Central memory CD4-positive, alpha-beta T cell (primary cell): ENCODE results near the gene ACBD6.

Experiments
- DNase-seq: peaks from one replicate; pipeline ENCODE4 v3.0.0; 2022

ACBD6 gene

DNA sequence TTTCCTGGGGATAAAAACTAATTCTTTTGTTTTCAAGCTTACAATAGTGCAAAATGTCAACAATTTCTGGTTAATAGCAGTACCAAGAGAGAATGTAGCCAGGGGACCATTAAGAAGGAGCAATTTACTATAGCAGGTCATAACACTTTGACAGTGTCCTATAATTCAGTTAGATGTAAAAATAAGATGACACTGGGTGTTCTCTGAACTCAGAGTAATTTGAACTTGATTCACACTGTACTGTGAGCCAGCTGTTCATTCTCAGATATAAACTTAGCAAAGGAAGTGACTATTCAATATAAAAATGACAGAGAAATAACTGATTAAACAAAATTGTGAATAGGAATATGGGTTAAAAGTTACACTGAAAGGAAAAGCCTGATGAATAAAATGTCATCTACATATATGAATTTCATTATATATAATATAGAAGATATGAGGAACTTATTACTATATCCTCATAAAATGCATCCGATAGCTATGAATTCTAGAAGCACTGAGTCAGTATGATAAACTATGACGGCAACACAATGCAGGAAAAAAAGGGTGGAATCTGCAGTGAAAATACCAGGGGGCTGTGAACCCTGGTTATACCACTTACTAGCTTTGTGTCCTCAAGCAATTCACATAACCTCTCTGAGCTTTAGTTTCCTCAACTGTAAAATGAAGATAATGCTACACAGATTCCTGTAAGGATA lies 135.9 kb downstream of the ACBD6 start:
- DNase-seq: no peak

DNA sequence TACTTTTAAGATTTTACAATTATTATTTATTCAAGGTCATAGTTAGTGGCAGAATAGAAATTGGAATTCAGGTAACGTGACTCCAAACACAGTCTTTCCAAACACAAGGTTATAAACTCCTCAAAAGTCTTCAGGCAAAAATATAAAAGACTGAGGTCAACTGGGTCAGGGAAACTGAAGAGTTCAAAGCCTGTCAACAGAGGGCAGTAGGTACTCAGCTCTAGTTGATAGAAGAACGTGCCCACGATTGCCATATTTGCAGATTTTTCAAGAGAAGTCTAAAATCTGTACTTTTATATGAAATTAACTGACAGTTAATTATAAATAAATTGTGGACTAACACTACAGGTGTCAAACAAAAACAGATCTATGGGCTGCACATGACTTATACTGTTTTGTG lies 137.3 kb downstream of the ACBD6 start:
- DNase-seq: no peak

DNA sequence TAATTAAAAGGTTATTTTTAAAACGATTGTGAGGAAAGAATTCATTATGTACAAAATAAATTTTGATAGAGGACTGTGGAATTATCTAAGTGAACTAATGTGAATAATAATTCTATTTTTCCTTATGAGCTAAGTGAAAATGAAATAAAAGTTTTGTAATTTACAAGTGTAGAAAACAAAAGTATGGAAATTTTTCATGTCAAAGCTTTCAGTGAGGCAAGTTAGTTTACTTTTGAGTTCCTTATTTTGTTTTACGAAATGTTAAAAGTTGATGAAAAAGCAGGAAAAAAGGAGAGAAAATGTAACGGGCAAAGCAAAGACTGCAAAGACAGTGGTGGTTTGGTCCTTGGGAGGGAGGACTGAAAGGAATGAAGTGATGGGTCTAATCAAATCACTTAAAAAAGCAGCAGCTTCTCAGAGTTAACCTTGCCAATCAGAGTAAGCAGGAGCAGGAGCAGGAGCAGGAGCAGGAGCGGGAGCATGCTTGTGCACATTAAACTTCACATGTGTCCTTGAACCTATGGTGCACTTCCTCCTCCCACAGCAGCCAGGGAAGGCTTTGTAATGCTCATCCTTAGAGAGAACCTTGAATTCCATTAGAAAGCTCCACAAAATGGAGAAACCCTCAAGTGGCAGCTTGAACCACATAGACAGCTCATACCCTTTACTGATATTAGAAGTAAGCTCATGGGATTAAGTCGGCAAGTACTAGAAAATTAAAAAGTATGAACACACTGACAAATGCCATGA lies 139.0 kb downstream of the ACBD6 start:
- DNase-seq: no peak

DNA sequence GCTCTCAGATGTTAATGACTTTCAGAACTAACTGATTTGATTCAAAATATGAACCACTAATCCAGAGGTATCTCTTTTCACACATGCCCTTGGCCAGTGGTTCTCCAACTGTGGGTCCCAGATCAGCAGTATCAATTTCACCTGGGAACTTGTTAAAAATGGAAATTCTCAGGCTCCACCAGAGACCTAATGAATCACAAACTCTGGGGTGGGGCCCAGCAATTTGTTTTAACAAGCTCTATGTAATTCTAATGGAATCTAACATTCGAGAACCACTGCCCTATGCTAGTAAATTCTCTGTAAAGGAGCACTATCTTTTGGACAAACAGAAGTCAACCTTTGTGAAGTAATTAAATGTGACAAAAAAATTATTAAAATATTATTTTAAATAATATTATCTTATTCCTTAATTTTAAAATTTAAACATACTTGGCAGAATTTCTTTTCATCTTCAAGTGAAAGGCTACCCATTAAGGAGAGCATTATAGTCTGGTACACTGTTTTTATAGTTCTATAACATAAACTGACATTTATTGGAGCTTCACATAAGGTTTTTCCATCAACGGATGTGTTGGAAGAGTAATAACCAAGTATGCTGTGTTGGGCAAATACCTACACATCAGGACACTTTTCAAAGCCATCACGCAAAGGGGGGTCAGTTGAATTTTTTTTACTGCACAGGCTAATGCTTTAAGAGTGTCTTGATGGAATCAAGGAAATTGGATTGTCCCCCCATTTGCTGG lies 141.9 kb downstream of the ACBD6 start:
- DNase-seq: no peak

DNA sequence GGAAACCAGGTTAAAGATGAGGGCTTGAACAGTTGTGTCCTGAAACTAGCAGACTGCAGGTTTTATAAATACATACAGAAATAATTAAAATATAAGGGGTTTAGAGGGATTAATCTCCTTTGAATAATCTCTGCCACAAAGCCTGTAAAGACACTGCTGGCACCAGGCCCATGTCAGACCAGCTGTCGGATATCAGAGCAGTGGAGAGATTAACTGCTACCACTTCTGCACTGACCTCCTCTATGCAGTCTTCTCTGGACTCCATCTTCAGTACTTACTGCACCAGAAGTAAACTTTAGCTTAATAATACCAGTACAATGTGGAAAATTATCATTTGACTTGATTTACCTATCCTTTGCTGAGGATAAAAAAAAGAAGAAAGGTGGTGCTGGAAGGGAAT lies 143.7 kb downstream of the ACBD6 start:
- no peak for DNase-seq

DNA sequence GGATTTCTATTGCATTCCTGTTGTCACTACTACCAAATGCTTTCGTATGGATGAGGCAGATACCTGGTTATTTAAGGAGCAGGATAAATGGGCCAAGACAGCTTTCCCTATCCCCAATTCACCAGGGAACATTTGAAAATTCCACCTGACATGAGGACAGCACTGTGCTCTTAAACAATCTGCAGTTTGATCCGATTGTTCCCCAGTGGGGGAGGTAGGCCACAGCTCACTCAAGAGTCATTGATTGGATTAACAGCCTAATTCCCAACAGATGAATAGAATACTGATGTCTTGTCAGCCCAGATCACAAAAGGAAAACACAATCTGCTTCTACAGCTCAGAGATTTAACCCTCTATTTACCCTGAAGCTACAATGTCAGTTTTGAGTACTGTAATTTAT lies 148.4 kb downstream of the ACBD6 start:
- DNase-seq: no peak

DNA sequence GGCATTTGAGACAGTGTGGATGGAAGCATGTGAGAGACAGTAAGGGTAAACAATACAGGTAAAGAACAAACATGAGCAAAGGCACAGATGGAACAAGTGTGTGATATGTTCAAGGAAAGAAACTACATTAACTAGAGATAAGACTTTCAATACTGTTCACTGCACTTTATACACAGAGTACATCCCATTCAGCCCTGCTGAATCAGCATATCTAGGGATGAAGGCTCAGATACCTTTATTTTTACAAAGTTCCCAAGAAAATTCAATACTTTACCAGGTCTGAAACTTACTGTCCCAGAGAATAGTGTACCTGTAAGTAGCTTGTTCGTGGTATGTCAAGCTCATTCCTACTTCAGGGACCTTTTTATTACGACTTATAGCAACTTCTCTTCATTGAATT lies 149.8 kb downstream of the ACBD6 start:
- no peak for DNase-seq

DNA sequence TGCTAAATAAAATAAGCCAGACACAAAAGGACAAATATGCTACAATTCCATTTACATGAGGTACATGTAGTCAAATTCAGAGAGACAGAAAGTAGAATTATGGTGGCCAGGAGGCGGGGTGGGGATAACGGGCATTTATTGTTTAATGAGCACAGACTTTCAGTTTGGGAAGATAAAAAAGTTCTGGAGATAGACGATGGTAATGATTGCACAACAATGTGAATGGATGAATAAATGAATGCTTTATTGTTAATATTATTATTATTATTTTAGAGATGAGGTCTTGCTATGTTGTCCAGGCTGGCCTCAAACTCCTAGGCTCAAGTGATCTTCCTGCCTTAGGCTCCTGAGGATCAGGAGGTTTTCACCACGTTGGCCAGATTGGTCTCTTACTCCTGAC lies 150.4 kb downstream of the ACBD6 start:
- no peak for DNase-seq

DNA sequence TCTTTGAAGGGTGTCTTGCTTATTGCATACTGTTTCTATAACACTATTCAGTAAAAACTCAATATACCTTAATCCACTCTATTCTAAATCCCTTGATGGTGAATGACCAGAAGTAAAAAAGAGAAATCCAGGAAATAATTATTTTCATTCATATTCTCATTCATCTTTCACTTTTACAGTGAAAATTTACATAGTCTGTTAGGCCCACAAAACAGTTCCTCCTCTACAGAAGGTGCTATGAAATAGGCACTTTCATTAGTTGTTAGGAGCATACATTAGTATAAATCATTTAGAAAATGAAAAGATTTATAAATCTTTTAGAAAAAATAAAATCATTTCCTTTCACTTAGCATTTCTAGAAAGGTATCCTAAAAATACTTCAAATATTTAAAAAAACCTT lies 157.2 kb downstream of the ACBD6 start:
- DNase-seq: no peak

DNA sequence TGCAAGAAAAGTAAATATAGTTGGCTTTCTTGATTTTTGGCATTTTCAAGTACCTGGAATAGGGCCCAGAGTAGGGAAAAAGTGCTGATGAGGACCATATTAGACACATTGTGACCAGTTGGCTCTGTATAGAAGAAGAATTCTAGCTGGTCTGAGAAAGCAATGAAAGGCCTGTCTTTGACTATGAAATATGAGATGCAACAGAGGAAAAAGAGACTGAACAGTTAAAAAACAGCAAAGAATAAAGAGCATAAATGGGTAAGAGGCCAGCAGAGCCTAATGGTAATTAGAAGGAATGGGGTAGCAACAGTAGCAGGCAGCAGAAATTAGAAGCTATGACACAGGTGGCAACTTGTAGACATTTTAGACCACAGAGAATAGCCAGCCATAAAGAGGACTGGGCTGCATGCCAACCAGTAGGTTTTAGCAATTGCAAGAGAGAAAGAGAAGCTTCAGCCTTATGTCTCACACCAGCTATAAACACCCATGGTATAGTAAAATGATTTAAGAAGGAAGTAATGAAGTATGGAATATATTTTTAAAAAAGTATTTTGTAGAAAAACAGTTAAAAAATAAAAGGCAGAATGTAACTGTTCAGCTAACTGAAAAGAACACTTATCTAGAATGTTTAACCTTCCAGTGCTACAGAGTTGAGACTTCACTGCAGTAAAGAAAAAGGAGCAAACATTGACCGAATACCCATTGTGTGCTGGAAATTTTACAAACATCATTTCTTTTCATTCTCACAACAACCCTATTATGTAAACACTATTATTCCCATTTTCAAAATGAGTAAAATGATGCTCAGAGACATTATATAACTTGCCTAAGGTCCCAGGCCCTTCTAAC lies 158.2 kb downstream of the ACBD6 start:
- no peak for DNase-seq

DNA sequence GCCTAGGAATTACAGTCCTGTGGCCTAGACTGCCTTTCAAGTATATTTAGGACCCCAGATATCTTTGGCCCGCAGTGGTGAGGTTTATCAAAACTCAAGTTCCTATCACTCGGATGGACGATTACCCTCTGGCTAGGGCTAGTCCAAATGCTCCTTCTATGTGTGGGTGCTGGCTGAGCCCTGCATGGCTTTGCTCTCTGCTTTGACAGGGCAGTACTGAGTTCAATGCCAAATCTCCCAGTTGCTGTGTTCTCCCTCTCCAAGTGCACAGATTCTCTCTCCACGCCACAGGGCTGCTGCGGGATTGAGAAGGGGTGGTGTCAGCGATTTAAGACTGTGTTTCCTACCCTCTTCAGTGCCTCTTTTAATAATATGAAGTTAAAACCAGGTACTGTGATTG lies 175.3 kb downstream of the ACBD6 start:
- no peak for DNase-seq

DNA sequence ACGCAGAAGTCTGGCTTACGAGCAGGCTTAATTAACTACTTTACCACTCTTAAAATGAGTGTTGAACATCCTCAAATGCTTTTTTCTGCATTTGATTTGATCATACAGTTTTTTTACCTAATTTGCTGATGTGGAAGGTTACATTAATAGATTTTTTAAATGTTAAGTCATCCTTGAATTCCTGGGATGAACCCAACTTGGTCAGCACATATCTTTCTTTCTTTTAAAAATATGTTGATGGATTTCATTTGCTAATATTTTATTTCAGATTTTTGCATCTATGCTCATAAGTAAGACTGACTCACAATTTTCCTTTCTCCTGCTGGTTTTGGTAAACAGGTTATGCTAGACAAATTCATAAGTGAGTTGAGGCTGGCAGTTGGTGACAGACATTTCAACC lies 189.5 kb downstream of the ACBD6 start:
- no peak for DNase-seq

DNA sequence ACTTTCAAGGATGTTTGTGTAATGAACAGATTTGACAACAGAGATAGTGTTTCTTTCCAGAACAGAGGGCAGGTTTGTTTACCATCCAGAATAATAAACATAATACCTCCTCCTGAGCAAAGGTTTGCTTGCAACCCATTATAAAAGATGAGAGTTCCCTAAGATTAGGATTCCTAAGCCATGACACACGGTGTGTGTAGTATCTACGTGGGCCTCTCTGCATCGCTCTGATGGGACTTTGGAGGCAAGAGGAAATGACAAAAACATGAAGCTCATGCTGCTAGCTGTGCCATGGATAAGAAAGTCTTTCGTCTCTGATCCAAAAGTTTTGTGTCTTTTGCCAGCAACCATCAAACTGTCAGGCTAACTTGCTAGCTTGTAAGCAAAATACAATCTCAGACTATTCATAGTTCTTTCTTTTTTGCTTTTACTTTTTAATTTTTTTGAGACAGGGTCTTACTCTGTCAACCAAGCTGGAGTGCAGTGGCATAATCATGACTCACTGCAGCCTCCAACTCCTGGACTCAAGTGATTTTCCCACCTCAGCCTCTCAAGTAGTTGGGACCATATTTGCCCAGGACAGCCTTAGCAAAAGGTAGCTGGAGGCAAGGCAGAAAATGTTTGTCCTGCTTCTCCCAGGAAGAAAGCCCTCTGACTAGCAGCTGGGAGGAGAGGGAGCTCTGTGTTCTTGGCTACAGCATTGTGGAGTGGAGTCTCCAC lies 191.2 kb downstream of the ACBD6 start:
- DNase-seq: no peak

DNA sequence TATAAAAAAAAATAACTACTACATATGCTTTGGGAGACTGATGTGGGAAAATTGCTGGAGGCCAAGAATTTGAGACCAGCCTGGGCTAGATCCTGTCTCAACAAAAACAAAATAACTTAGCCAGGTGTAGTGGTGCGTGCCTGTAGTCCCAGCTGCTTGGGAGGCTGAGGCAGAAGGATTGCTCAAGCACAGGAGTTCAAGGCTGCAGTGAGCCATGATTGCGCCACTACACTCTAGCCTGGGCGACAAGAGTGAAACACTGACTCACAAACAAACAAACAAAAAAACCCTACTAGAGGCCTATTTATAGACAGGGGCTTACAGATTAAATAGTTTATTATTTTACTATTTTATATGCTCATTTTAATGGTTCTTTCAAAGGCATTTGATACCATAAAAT lies 192.3 kb downstream of the ACBD6 start:
- DNase-seq: no peak

DNA sequence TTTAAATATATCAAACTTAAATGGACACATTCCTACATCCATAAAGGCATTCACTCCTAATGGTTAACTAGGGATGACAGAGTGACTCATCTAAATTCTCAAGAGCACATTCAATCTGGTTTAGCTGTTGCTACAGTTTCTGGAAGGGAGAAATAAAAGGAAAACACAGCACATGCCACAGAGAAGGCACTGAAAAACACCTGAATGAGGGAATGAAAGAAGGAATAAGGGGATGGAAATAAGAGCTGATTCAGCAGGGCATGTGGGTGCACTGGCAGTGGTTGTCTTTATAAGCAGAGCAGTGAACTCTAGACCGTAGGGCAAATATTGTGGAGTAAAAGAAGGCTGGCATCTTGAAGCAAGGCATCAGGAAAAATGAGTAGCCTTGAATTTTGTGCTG lies 193.0 kb downstream of the ACBD6 start:
- DNase-seq: no peak

DNA sequence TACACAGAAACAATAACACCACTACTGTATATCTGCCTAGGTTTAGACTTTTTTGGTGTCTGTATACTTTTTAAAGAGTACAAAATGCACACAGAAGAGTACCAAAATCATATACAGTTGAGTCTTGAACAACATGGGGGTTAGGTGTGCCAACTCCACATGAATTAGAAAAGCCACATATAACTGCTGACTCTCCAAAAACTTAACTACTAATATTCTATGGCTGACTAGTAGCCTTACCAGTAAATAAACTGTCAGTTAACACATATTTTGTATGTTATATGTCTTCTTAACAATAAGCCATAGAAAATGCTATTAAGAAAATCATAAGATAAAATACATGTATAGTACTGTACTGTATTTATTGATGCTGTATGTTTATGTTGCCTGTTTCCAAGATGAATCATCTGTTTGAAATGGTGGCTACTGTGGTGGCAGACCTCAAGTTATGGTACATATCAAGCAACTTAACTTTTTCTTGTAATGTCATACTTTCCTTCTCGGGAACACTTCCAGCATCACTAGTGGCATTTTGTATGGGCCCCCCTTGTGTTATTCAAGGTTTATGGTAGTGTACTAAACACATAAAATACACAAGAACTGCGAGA lies 201.1 kb downstream of the ACBD6 start:
- DNase-seq: no peak

DNA sequence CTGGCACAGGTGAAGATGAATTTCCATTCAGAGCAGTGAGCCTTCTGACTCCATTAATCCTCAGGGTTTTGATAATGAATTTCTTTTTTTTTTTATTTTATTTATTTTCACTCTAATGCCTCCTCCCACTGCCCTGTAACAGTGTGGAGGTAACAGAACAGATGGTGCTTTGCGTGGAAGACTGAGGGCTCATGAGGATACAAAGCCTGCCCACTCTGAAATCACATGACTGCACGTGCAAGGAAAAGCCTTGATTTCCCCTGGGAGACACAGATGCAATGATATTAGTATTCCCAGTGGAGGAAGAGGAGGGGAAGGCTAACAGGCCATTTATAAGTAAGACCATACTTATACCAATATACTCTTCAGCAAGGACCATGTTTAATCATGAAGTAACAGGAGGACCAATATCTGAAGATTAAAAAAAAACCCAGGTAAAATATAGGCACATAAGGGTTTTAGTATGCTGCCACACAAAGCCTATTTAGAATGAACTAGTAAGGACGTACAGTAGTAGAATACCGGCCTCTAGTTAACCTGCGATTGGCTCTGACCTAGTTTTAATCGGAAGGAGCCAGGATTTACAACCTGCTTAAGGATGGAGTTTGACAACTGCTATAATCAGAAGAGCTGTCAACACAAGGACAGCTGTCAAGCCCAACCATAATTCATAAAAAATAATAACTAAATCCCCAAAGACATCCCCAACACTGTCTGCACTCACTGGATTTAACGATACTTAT lies 202.7 kb downstream of the ACBD6 start:
- no peak for DNase-seq

DNA sequence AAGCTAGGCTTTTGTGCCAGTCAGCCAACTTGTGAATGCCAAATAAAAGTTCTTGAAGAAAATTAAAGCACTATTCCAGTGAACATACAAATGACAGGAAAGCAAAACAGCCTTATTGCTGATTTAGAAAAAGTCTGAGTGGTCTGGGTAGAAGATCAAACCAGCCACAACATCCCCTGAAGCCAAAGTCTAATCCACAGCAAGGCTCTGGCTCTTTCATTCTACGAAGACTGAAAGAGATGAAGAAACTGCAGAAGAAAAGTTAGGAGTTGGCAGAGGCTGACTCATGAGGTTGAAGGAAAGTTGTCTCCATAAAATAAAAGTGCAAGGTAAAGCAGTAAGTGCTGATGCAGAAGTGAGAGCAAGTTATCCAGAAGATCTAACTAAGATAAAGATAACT lies 206.4 kb downstream of the ACBD6 start:
- DNase-seq: no peak

DNA sequence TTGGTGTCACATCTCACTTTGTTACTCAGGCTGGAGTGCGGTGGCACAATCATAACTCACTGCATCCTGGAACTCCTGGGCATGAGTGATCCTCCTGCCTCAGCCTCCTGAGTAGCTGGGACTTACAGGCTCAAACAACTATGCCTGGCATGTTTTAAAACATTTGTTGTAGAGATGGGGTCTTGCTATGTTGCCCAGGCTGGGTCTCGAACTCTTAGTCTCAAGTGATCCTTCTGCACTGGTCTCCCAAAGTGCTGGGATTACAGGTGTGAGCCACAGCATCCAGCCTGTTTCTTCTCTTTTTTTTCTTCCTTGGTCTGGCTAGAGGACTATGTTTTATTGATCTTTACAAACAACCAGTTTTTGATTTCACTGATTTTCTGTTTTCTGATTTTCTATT lies 207.7 kb downstream of the ACBD6 start:
- DNase-seq: no peak

DNA sequence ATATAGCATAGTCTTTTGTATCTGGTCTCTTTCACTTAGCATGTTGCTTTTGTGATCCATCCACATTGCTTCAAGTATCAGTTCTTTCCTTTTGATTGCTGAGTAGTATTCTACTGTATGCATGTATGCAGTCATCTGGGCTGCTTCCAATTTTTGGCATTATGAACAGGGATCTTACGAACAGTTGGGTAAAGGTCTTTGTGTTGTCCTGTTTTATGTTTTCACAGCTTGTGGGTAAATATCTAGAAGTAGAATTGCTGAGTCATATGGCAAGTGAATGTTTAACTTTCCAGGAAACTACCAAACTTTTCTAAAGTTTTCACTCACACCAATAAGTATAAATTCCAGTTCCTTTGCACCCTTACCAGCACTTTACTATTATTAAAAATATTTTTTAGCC lies 211.4 kb downstream of the ACBD6 start:
- DNase-seq: no peak
